ENCODE measurements around the gene PAFAH1B1. TPM values are rescaled to one million over a fixed set of nuclear protein-coding genes. Genes with fewer than 3 reads are reported as not detected.

Gene PAFAH1B1
- total and polyA plus RNA-seq, 10 of the 15 experiments (the other 5 are each of a cell fraction or from before 2014, with no cell fraction given), result 28.9 to 107 (median 49.1) TPM

DNA sequence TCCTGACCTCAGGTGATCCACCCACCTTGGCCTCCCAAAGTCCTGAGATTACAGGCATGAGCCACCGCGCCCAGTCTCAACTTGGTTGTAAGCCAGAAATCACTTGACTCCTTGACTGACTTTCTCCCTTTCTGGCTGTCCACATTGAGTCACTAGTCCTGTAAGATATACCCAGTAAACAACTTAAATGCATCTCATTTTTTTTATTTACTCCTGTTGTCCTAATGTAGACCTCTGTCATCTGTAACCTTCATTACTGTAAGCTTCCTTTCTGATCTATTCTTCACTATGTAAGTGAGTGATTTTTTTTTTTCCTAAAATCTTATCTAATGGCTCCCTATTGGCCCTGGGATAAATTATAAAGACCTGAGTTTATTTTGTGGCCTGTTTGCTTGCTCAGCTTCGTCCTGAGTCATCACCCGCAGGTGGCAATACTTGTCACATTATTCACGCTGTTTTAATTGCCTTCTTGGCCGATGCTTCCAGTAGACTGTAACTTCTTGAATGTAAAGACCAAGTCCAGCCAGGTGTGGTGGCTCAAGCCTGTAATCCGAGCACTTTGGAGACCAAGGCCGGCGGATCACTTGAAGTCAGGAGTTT lies 41.0 kb downstream of the PAFAH1B1 start:
- H3K79me2 ChIP-seq (ENCODE audit: control insufficient read depth, insufficient read depth, low read length), result peaks cover 74% of the 10 kb centered on the region
- ATAC-seq, result no peak
- WGBS (ENCODE audit: insufficient coverage, insufficient replicate concordance, low lambda C conversion rate, missing lambda C conversion rate), result over 99% methylated on average over 9 of the region's 9 CpGs
- H3K4me2 ChIP-seq (ENCODE audit: control insufficient read depth, insufficient read depth), result no peak overlapping the region
- 0 out of 2 replicates have a peak, but pooled peaks cover 6% of the 10 kb centered on the region for H3K4me1 ChIP-seq (ENCODE audit: control insufficient read depth, insufficient read depth, low read length)
- intact Hi-C loops (cut with micrococcal nuclease; ENCODE audit: unreplicated experiment) (no loop called here), in situ Hi-C loops (cut with MboI) (no loop called here)
- H3K27ac ChIP-seq (ENCODE audit: control insufficient read depth, insufficient read depth), result no peak overlapping the region
- H3K36me3 ChIP-seq (ENCODE audit: control insufficient read depth in 2 of 2, insufficient read depth in 2 of 2, low read length in 1 of 2), result peaks cover 4 to 28% of the 10 kb centered on the region in 2 experiments; a peak in 3 of 4 replicates
- ChIA-PET SMC1A (ENCODE audit: uncharacterized antibody, unreplicated experiment) (no interaction called here), CTCF (interaction anchor here (0.6 kb wide), 1 partner anchor 41 kb away, joined by 4 read pairs; no protein-coding TSS in a partner anchor), RAD21 (ENCODE audit: unreplicated experiment) (no interaction called here), POLR2A (interaction anchor here (0.6 kb wide), 1 partner anchor 803 kb away, joined by 5 read pairs; no protein-coding TSS in a partner anchor)
- no peak overlapping the region for H2AFZ ChIP-seq (ENCODE audit: control insufficient read depth, low read depth, low read length)
- H3K4me3 ChIP-seq, result no peak overlapping the region
- no peak overlapping the region for H3K9ac ChIP-seq (ENCODE audit: control insufficient read depth, insufficient read depth, low read length)
- H4K20me1 ChIP-seq (ENCODE audit: control insufficient read depth, insufficient read depth), result no peaks in the 10 kb centered on the region
- BruUV-seq (replicated peaks), result no TSS peak
- H3K27me3 ChIP-seq (replicated peaks in 1 of 2; ENCODE audit: control insufficient read depth in 2 of 2, insufficient read depth in 2 of 2, low read length in 1 of 2), result no peaks in the 10 kb centered on the region
- DNase-seq (ENCODE audit: low read depth, low spot score), result no peak
- FAIRE-seq, result no peak
- peaks cover 2% of the 10 kb centered on the region; the same call in 2 of the 3 replicates for H3K9me3 ChIP-seq (replicated peaks; ENCODE audit: control insufficient read depth, insufficient read depth, low read length)
- TF ChIP-seq NFYB (IDR thresholded peaks at IDR 0.05; ENCODE audit: insufficient read depth, low read depth, low read length), result no peak
- no peak for TF ChIP-seq MYC (IDR thresholded peaks at IDR 0.05; ENCODE audit: insufficient read depth, insufficient read length, insufficient replicate concordance, low read length, severe bottlenecking)
- TF ChIP-seq FOS (IDR thresholded peaks at IDR 0.05; ENCODE audit: borderline replicate concordance, extremely low read depth, insufficient read length), result no peak
- no peak for TF ChIP-seq KAT2A (conservative IDR thresholded peaks at IDR 0.05; ENCODE audit: control insufficient read depth, low read depth, low read length)
- TF ChIP-seq BCL11A (IDR thresholded peaks at IDR 0.05; ENCODE audit: low read depth, low read length), result no peak
- no peak for TF ChIP-seq CEBPB (IDR thresholded peaks at IDR 0.05; ENCODE audit: borderline replicate concordance in 1 of 2, low read depth in 2 of 2, low read length in 2 of 2)
- TF ChIP-seq IRF3 (IDR thresholded peaks at IDR 0.05), result no peak
- no peak for TF ChIP-seq NR2C2 (IDR thresholded peaks at IDR 0.05; ENCODE audit: borderline replicate concordance, control insufficient read depth, insufficient read length, low read depth)
- no peak for TF ChIP-seq SPI1 (IDR thresholded peaks at IDR 0.05; ENCODE audit: borderline replicate concordance, insufficient read depth, low read depth, low read length)
- no peak for TF ChIP-seq NR2C1 (IDR thresholded peaks at IDR 0.05)
- no peak for TF ChIP-seq SP1 (IDR thresholded peaks at IDR 0.05; ENCODE audit: low read depth, low read length)
- no peak for TF ChIP-seq MYB (IDR thresholded peaks at IDR 0.05; ENCODE audit: borderline replicate concordance, low read depth, low read length)
